Thoracic aorta (tissue), 2 donors: ENCODE data around the gene UGT1A6. TPM values are rescaled to one million over a fixed set of nuclear protein-coding genes. Genes with fewer than 3 reads are reported as not detected.

Source experiments
- ATAC-seq: fragments of 150-250 bp; one replicate; pipeline ENCODE4 v1.8.0; 2017; ENCODE audit warnings: low read depth; ENCODE audit not compliant: insufficient number of reproducible peaks, low FRiP score
- DNase-seq: peaks from one replicate; pipeline ENCODE4 v3.0.0-alpha.2; 2020; ENCODE audit warnings: low spot score
- H3K27ac ChIP-seq, 2 donors: fragments of 200-600 bp; sonication (generic); 1 replicate in 1 of 2; 2 replicates in 1 of 2; pipeline ENCODE4 v1.5.1; 2016; ENCODE audit warnings: mild to moderate bottlenecking in 2 of 2, moderate library complexity in 2 of 2
- H3K27me3 ChIP-seq: fragments of 200-600 bp; sonication (generic); replicated peaks from 2 replicates; pipeline ENCODE4 v1.6.0; 2016; ENCODE audit warnings: mild to moderate bottlenecking; ENCODE audit not compliant: insufficient read depth
- H3K36me3 ChIP-seq: fragments of 200-600 bp; sonication (generic); one replicate; pipeline ENCODE4 v1.5.1; 2016
- H3K4me1 ChIP-seq, 2 donors: fragments of 200-600 bp; sonication (generic); 1 replicate in 1 of 2; 2 replicates in 1 of 2; pipeline versions ENCODE4 v1.5.1 to v1.6.0; 2016; ENCODE audit warnings: low read depth in 2 of 2, mild to moderate bottlenecking in 1 of 2; ENCODE audit not compliant: control insufficient read depth in 1 of 2
- H3K4me3 ChIP-seq: fragments of 200-600 bp; sonication (generic); 2 replicates; pipeline ENCODE4 v1.5.1; 2016; ENCODE audit warnings: mild to moderate bottlenecking
- H3K9me3 ChIP-seq: fragments of 200-600 bp; sonication (generic); 2 replicates; pipeline ENCODE4 v1.5.1; 2016
- total RNA-seq, 2 donors: library from RNA; depleted of rRNA; stranded (reverse); fragments of >200 nt; gene quantifications; one replicate each; pipeline versions ENCODE4 v1.1.0 to v1.2.3, GENCODE V29; 2016
- TF ChIP-seq, protein P1 (sequence below): fragments of 200-600 bp; sonication (generic); IDR thresholded peaks from one replicate; pipeline ENCODE4 v1.5.1; 2019; ENCODE audit warnings: antibody characterized with exemption

The UGT1A6 gene
- total RNA-seq, 2 donors from 2014 or later: not detected

DNA sequence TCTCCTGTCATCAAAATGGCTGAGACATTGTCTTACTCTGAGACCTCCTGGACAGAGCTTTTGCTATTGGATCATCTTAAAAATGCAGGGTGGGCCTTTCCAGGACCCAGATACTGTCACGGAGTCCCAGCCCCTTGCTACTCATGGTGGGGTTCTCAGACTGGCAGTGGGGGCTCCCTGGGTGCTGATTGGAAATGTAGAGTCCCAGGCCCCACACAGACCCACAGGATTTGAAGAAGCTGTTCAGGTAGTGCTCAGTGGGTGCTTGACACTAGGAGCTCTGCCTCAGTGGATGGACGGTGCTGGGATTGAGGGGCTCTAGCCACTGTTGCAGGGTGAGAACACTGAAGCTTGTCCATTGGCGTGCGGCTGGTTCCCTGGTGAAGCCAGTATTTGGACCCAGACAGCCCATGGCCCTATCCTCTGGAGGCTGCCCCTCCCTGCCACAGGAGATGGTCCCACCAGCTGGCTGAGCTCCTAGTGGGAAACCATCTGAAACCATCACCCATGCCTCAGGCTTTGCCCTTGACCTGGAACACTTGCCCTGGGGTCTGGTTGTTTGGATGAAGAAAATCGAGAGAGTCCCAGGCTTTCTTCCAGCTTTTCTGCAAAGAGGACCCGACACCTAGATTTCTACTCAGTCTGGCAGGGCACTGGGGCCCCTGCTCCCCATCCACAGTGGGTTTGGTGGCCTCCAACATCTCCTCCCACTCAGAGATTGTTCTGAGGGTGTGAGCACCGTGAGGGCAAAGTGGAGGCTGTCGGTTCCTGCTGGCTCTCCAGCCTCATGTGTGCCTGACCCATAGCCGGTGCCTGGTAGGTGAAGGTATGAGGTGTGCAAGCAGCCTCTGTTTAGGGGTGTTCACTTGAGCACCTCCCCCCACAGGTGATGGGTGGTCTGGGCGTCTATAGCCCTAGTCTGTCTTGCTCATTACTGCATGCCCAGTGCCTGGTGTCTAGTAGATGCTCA, 115.6 kb downstream of the UGT1A6 start:
- ATAC-seq (no peak), DNase-seq (no peak)
- Histone ChIP-seq H3K9me3 (no peaks in the 10 kb centered on the region), H3K27ac (no peak overlapping the region), H3K36me3 (no peaks in the 10 kb centered on the region), H3K27me3 (no peaks in the 10 kb centered on the region), H3K4me1 (no peaks in the 10 kb centered on the region), H3K4me3 (no peak overlapping the region)
- TF ChIP-seq, protein P1, sequence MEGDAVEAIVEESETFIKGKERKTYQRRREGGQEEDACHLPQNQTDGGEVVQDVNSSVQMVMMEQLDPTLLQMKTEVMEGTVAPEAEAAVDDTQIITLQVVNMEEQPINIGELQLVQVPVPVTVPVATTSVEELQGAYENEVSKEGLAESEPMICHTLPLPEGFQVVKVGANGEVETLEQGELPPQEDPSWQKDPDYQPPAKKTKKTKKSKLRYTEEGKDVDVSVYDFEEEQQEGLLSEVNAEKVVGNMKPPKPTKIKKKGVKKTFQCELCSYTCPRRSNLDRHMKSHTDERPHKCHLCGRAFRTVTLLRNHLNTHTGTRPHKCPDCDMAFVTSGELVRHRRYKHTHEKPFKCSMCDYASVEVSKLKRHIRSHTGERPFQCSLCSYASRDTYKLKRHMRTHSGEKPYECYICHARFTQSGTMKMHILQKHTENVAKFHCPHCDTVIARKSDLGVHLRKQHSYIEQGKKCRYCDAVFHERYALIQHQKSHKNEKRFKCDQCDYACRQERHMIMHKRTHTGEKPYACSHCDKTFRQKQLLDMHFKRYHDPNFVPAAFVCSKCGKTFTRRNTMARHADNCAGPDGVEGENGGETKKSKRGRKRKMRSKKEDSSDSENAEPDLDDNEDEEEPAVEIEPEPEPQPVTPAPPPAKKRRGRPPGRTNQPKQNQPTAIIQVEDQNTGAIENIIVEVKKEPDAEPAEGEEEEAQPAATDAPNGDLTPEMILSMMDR: no peak

DNA sequence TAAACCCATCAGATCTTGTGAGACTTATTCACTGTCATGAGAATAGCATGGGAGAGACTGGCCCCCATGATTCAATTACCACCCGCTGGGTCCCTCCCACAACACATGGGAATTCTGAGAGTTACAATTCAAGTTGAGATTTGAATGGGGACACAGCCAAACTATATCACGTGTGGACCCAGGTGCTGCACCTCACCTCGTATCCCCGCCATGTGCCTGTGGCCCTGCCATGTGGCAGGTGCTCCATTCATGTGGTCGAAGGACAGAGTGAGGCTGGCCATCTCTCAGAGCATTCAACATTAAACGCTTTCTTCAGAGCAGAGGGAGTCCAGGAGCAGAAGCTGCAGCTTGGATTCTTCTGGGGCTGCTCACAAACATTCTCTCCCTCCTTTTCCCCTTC, 117.7 kb downstream of the UGT1A6 start:
- Histone ChIP-seq H3K9me3 (no peaks in the 10 kb centered on the region), H3K4me3 (no peak overlapping the region), H3K4me1 (no peaks in the 10 kb centered on the region), H3K36me3 (no peaks in the 10 kb centered on the region), H3K27me3 (no peaks in the 10 kb centered on the region), H3K27ac (no peak overlapping the region)
- no peak for DNase-seq
- ATAC-seq: no peak
- TF ChIP-seq, protein P1: no peak

DNA sequence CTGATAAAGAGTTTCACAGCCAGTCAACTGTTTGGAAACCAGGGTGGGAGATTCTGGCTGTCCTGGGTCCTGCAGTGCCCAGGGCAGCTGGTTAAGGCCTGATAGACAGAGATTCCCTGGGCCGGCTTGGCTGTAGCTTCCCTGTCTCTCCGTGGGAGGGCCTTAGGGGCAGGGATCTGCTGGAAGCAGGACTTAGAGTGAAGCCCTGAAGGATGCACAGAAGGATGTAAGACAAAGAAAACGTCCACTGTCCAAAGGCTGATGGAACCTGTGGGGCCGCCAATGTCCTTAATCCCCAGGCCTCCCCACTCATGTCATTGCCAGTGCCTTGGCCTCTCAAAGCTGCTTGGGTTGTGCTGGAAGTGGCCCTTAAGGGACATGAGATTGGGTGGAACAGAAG, 118.4 kb downstream of the UGT1A6 start:
- no peaks in the 10 kb centered on the region for H3K27me3 ChIP-seq
- no peaks in the 10 kb centered on the region for H3K4me1 ChIP-seq
- TF ChIP-seq, protein P1: no peak
- H3K4me3 ChIP-seq: no peak overlapping the region
- no peaks in the 10 kb centered on the region for H3K36me3 ChIP-seq
- ATAC-seq (no peak), DNase-seq (no peak)
- H3K27ac ChIP-seq: no peak overlapping the region
- no peaks in the 10 kb centered on the region for H3K9me3 ChIP-seq

DNA sequence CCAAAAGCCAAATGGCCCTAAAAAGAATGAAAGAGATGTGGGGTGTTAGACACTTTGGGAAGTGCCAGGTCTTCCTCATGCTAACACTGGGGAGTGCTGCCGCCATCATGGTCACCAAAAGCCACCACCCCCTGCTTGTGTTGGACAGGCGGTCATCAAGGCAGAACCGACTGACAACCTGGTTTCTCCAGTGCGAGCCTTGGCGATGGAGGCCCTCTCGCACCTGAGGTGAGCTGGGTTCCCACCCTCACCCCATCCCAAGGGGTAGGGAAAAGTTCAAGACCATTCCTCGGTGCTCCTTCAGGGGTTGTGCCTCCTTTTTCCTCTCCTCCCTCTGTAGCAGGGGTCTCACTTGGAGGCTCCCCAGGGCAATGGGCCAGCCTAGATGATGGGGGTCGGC, 119.0 kb downstream of the UGT1A6 start:
- no peak overlapping the region for H3K27ac ChIP-seq
- no peaks in the 10 kb centered on the region for H3K4me1 ChIP-seq
- no peaks in the 10 kb centered on the region for H3K36me3 ChIP-seq
- H3K27me3 ChIP-seq: no peaks in the 10 kb centered on the region
- no peak for DNase-seq
- TF ChIP-seq, protein P1: no peak
- no peak overlapping the region for H3K4me3 ChIP-seq
- no peak for ATAC-seq
- H3K9me3 ChIP-seq: no peaks in the 10 kb centered on the region

DNA sequence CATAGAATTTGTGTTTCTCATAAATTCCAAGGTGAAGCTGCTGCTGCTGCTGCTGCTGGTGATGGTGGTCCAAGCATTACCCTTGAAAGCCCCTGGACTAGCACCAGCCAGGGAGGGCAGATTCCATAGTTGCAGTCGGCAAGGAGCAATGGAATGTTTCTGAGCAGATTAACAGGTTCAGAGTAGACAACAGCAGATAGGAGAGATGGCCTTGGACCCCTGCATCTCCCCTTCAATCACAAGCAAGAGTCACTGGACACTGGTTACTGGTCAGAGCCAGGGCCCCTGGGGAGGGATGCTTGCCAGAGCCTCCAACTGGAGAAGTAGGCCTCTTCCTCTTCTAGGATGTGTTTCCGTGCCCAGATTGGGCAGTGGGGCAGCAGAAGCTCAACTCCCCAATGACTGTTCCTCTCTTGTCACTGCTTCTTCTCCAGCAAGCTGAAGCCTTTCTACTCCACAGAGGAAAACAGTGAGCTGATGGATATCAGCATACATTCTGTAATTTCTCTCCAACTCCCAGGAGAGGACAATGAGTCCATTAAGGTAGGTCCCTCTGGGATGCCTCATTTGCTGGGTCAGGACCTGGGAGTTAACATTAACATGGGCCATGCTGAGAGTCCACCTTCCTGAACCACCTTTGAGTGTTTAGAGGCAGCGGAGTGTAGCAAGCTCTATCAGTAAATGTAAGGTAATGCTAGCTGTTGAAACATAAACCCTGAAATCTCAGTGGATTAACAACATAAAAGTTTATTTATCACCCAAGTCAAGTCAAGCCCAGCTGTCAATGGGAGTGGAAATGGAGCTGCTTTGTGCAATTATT, 120.8 kb downstream of the UGT1A6 start:
- Histone ChIP-seq H3K27ac (no peak overlapping the region), H3K4me3 (no peak overlapping the region), H3K9me3 (no peaks in the 10 kb centered on the region), H3K27me3 (no peaks in the 10 kb centered on the region), H3K36me3 (no peaks in the 10 kb centered on the region), H3K4me1 (no peaks in the 10 kb centered on the region)
- DNase-seq (no peak), ATAC-seq (no peak)
- TF ChIP-seq, protein P1: no peak
